ENCODE data around the gene SLC26A1.
"Not testable (repeated sequence)": the region's sequence is repeated elsewhere in the genome, so short reads cannot be mapped to it uniquely, and the experiment has no call there.

Gene SLC26A1

GRCh38 chr4:952881-953573, 40.2 kb downstream of the SLC26A1 start:
- no peak for DNase-seq

GRCh38 chr4:951594-952468, 41.4 kb downstream of the SLC26A1 start:
- DNase-seq, result no peak

GRCh38 chr4:951186-951585, 42.0 kb downstream of the SLC26A1 start:
- no peak for DNase-seq

GRCh38 chr4:950136-951020, 42.8 kb downstream of the SLC26A1 start:
- DNase-seq, result no peak

- DNase-seq, result no peak
Observed at GRCh38 chr4:949656-950055, 43.5 kb downstream of the SLC26A1 start.

- no peak for DNase-seq
Observed at GRCh38 chr4:948936-949300, 44.3 kb downstream of the SLC26A1 start.

GRCh38 chr4:948101-948935, 44.9 kb downstream of the SLC26A1 start:
- no peak for DNase-seq

GRCh38 chr4:947491-947971, 45.7 kb downstream of the SLC26A1 start:
- no peak for DNase-seq

GRCh38 chr4:946517-947471, 46.4 kb downstream of the SLC26A1 start:
- DNase-seq, result no peak

- no peak for DNase-seq
Observed at GRCh38 chr4:946103-946450, 47.1 kb downstream of the SLC26A1 start.

GRCh38 chr4:945274-946102, 47.7 kb downstream of the SLC26A1 start:
- no peak for DNase-seq

- not testable (repeated sequence) for DNase-seq
Observed at GRCh38 chr4:939508-939907, 53.7 kb downstream of the SLC26A1 start.

Measured in activated naive CD4-positive, alpha-beta T cell (primary cell).